Measurements from ENCODE around the gene ADCY5. TPM values are rescaled to one million over a fixed set of nuclear protein-coding genes. Genes with fewer than 3 reads are reported as not detected.
A peak's percentile ranks its signal among the peaks of the same experiment; 100 is the strongest.

The ADCY5 gene
- total RNA-seq, 1 experiment from 2014 or later, result 0.49 TPM

DNA sequence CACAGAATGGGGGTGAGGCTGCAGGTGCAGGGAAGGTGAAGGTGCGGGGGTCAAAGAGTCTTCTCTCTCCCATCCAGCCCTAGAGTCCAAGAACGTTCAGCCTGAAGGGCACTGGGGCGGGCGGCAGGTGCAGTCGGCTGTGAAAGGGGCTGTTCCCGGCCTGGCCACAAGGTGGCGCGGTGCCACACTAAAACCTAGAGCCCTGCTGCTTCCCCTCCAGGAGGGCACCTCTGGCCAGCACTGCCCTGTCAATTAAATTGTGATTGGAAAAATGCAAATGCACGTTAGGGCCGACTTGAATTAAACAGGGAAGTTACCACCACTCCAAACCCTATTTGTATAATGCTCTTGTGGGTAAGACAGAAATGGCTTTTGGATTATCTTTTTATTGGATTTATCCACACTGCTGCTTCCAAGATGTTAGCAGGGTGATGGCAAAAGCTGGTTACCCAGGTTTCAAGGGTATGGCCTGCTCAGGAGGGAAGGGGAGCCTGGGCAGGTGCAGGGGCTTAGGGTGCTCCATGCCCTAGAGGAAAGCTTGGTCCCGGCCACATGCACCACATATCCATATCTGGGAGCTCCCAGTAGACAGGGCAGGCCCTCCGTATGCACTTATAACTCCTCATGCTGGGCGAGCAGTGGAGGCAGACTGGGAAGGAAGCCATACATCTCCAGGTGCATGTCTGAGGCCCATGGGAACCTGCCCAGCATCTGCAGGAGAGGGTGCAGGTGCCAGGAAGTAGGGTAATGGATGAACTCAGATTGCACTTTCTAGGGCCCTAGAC lies 119.8 kb downstream of the ADCY5 start:
- no TSS peak for BruUV-seq (replicated peaks)
- DNase-seq (ENCODE audit: low read depth, low spot score) (peak; percentile 37), ATAC-seq (peak; percentile 98)
- H3K27ac ChIP-seq (ENCODE audit: low read depth, low read length), result no peak overlapping the region
- H2AFZ ChIP-seq (ENCODE audit: low read depth, low read length, poor library complexity, severe bottlenecking), result no peak overlapping the region
- ChIA-PET CTCF (interaction anchor here (0.9 to 1.3 kb wide), 2 partner anchors 160 to 230 kb away, joined by 4 to 12 read pairs; no protein-coding TSS in a partner anchor), POLR2A (no interaction called here), RAD21 (ENCODE audit: low non-redundant PET in 1 of 2, low total read pairs in 2 of 2, uncharacterized antibody in 2 of 2, unreplicated experiment in 2 of 2) (no interaction called here)
- no peaks in the 10 kb centered on the region for H3K79me2 ChIP-seq (ENCODE audit: insufficient read depth, low read length)
- peaks cover 4% of the 10 kb centered on the region; the same call in 1 of the 2 replicates for H3K27me3 ChIP-seq (ENCODE audit: insufficient read depth, low read length)
- H3K36me3 ChIP-seq (ENCODE audit: control insufficient read depth in 1 of 2, insufficient read depth in 2 of 2, low read length in 2 of 2), result no peaks in the 10 kb centered on the region
- H3K9me3 ChIP-seq (ENCODE audit: control insufficient read depth in 1 of 2, insufficient read depth in 1 of 2, low read depth in 1 of 2, low read length in 2 of 2), result no peaks in the 10 kb centered on the region
- H3K9ac ChIP-seq (ENCODE audit: low read length), result no peak overlapping the region
- no peaks in the 10 kb centered on the region for H4K20me1 ChIP-seq (ENCODE audit: insufficient read depth)
- TF ChIP-seq FOSL1 (IDR thresholded peaks at IDR 0.05; ENCODE audit: low read depth) (no peak), RAD21 (IDR thresholded peaks at IDR 0.05; ENCODE audit: low read depth) (peak; percentile 89)
- TF ChIP-seq, protein P1, sequence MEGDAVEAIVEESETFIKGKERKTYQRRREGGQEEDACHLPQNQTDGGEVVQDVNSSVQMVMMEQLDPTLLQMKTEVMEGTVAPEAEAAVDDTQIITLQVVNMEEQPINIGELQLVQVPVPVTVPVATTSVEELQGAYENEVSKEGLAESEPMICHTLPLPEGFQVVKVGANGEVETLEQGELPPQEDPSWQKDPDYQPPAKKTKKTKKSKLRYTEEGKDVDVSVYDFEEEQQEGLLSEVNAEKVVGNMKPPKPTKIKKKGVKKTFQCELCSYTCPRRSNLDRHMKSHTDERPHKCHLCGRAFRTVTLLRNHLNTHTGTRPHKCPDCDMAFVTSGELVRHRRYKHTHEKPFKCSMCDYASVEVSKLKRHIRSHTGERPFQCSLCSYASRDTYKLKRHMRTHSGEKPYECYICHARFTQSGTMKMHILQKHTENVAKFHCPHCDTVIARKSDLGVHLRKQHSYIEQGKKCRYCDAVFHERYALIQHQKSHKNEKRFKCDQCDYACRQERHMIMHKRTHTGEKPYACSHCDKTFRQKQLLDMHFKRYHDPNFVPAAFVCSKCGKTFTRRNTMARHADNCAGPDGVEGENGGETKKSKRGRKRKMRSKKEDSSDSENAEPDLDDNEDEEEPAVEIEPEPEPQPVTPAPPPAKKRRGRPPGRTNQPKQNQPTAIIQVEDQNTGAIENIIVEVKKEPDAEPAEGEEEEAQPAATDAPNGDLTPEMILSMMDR (IDR thresholded peaks at IDR 0.05 in 2 of 3, conservative IDR thresholded peaks at IDR 0.05 in 1 of 3; ENCODE audit: borderline replicate concordance in 1 of 3, insufficient read depth in 1 of 3, low read depth in 2 of 3, low read length in 2 of 3), result peak; percentile 84 to 94 (median 92)
- intact Hi-C loops (cut with micrococcal nuclease), result loop anchor here (1.0 to 2.0 kb wide), 2 partner anchors 160 to 230 kb away; no protein-coding TSS in a partner anchor
- H3K9me2 ChIP-seq (ENCODE audit: insufficient read depth), result no peaks in the 10 kb centered on the region
- no peak overlapping the region for H3K4me3 ChIP-seq (replicated peaks in 1 of 2; ENCODE audit: low read depth in 1 of 2, low read length in 2 of 2)
- H3K4me1 ChIP-seq (ENCODE audit: control insufficient read depth in 1 of 2, insufficient read depth in 2 of 2, low read length in 2 of 2), result no peaks in the 10 kb centered on the region
- no peak overlapping the region for H3K4me2 ChIP-seq (ENCODE audit: low read length)
